Lower leg skin (tissue), 3 donors: ENCODE results near the gene THADA.

ENCODE experiments used
- CTCF ChIP-seq, 3 donors: fragments of 450-650 bp; IDR thresholded peaks; one replicate each; pipeline ENCODE4 v1.5.1; 2016; ENCODE audit warnings: antibody characterized with exemption in 3 of 3, mild to moderate bottlenecking in 3 of 3, moderate library complexity in 2 of 3
- POLR2A ChIP-seq, 2 donors: fragments of 450-650 bp; IDR thresholded peaks; one replicate each; pipeline ENCODE4 v1.6.1; 2016 to 2017; ENCODE audit warnings: antibody characterized with exemption in 2 of 2, mild to moderate bottlenecking in 1 of 2, moderate library complexity in 1 of 2

GRCh38 chr2:43279317-43279840 lies 316.5 kb downstream of the THADA start:
- TF ChIP-seq CTCF (IDR thresholded peaks at IDR 0.05) (no peak), POLR2A (IDR thresholded peaks at IDR 0.05) (no peak)
